SK-N-SH (cell line): ENCODE data around the gene GPR18. TPM values are rescaled to one million over a fixed set of nuclear protein-coding genes. Genes with fewer than 3 reads are reported as not detected.

ENCODE experiments used
- CTCF ChIA-PET: fragments of 300-600, 350-600 bp; formaldehyde crosslinking; extraction: SDS; loops from one replicate; lab custom pipeline; 2021; lab: Yijun Ruan, JAX
- POLR2A ChIA-PET: fragments of 350-600 bp; sonication (Branson Sonifier 250); formaldehyde crosslinking; extraction: SDS; loops from one replicate; lab custom pipeline; 2020; ENCODE audit warnings: antibody characterized with exemption, inconsistent platforms; lab: Yijun Ruan, JAX
- DNase-seq: peaks from one replicate; pipeline ENCODE4 v3.0.0; 2012
- H2AFZ ChIP-seq: fragments of 200-600 bp; sonication (generic); 2 replicates; pipeline ENCODE4 v1.8.1; 2016; ENCODE audit warnings: antibody characterized with exemption, mild to moderate bottlenecking, low read depth
- H3F3A ChIP-seq: fragments of 200-600 bp; sonication (generic); replicated peaks from 2 replicates; pipeline ENCODE3; 2016; ENCODE audit warnings: antibody characterized with exemption, mild to moderate bottlenecking; ENCODE audit not compliant: insufficient read depth
- H3K27ac ChIP-seq, 2 experiments: fragments of 200-500 bp in 1 of 2; fragments of 200-600 bp in 1 of 2; sonication (Bioruptor generic) in 1 of 2; sonication (generic), shearing (Covaris generic) in 1 of 2; 2 replicates each; pipeline versions ENCODE4 v1.5.1 to v1.6.1; 2014 to 2016; ENCODE audit warnings: low read depth in 2 of 2, inconsistent platforms in 1 of 2, low read length in 1 of 2, mild to moderate bottlenecking in 1 of 2, mixed read lengths in 1 of 2
- H3K27me3 ChIP-seq: fragments of 200-600 bp; sonication (generic), shearing (Covaris generic); 2 replicates; pipeline ENCODE4 v1.6.1; 2016; ENCODE audit warnings: mixed run types; ENCODE audit not compliant: insufficient read depth
- H3K36me3 ChIP-seq, 2 experiments: fragments of 200-500 bp in 1 of 2; fragments of 200-600 bp in 1 of 2; sonication (Bioruptor generic) in 1 of 2; sonication (generic) in 1 of 2; replicated peaks in 1 of 2; 2 replicates each; pipeline versions ENCODE3 to v1.5.1; 2014 to 2016; ENCODE audit warnings: low read length in 1 of 2, mild to moderate bottlenecking in 1 of 2; ENCODE audit not compliant: insufficient read depth in 2 of 2, control insufficient read depth in 1 of 2
- H3K4me1 ChIP-seq, 2 experiments: fragments of 200-500 bp in 1 of 2; fragments of 200-600 bp in 1 of 2; sonication (Bioruptor generic) in 1 of 2; sonication (generic), shearing (Covaris generic) in 1 of 2; 2 replicates each; pipeline versions ENCODE4 v1.5.1 to v1.6.1; 2014 to 2016; ENCODE audit warnings: low read depth in 1 of 2, low read length in 1 of 2, mixed run types in 1 of 2; ENCODE audit not compliant: insufficient read depth in 2 of 2, control insufficient read depth in 1 of 2
- H3K4me2 ChIP-seq: fragments of 200-600 bp; sonication (generic), shearing (Covaris generic); 2 replicates; pipeline ENCODE4 v1.6.1; 2017; ENCODE audit warnings: mixed run types
- H3K4me3 ChIP-seq, 2 experiments: fragments of 200-500 bp in 1 of 2; fragments of 200-600 bp in 1 of 2; sonication (Bioruptor generic) in 1 of 2; sonication (generic), shearing (Covaris generic) in 1 of 2; 2 replicates each; pipeline versions ENCODE4 v1.5.1 to v1.8.1; 2014 to 2016; ENCODE audit warnings: low read depth in 2 of 2, inconsistent platforms in 1 of 2, low read length in 1 of 2, mild to moderate bottlenecking in 1 of 2, mixed read lengths in 1 of 2, moderate library complexity in 1 of 2
- H3K79me2 ChIP-seq: fragments of 200-600 bp; sonication (generic); 2 replicates; pipeline ENCODE4 v1.8.1; 2017; ENCODE audit warnings: mild to moderate bottlenecking; ENCODE audit not compliant: insufficient read depth
- H3K9ac ChIP-seq: fragments of 200-600 bp; sonication (generic); 2 replicates; pipeline ENCODE4 v1.6.1; 2017; ENCODE audit warnings: mixed run types
- H3K9me2 ChIP-seq: fragments of 200-600 bp; sonication (generic); 2 replicates; pipeline ENCODE4 v1.6.1; 2017; ENCODE audit warnings: mixed run types
- H3K9me3 ChIP-seq: fragments of 200-600 bp; sonication (generic); 2 replicates; pipeline ENCODE4 v1.6.1; 2017; ENCODE audit warnings: mixed run types, mild to moderate bottlenecking, moderate library complexity
- H4K20me1 ChIP-seq: fragments of 200-600 bp; sonication (generic); 2 replicates; pipeline ENCODE4 v1.6.1; 2017; ENCODE audit warnings: mild to moderate bottlenecking, mixed run types; ENCODE audit not compliant: insufficient read depth
- CTCF ChIP-seq: fragments of 200-600 bp; sonication (generic); IDR thresholded peaks from 2 replicates; pipeline ENCODE4 v1.6.1; 2017; ENCODE audit warnings: antibody characterized with exemption, mild to moderate bottlenecking, moderate library complexity
- ELF1 ChIP-seq: IDR thresholded peaks from 2 replicates; pipeline ENCODE4 v1.4.0; 2012
- FOSL2 ChIP-seq: IDR thresholded peaks from 2 replicates; pipeline ENCODE4 v1.4.0; 2012; ENCODE audit warnings: low read depth, mild to moderate bottlenecking, moderate library complexity, borderline replicate concordance
- FOXJ3 ChIP-seq: sonication (generic); formaldehyde crosslinking; IDR thresholded peaks from 2 replicates; pipeline ENCODE4 v1.5.1; 2020; ENCODE audit warnings: mild to moderate bottlenecking, missing genetic modification reagents
- JUND ChIP-seq: IDR thresholded peaks from 2 replicates; pipeline ENCODE4 v1.4.0; 2012
- MXI1 ChIP-seq: IDR thresholded peaks from 2 replicates; pipeline ENCODE4 v1.6.1; 2012; ENCODE audit warnings: mild to moderate bottlenecking, low read depth, low read length, improper control_type of control experiment
- NFIC ChIP-seq: IDR thresholded peaks from 2 replicates; pipeline ENCODE4 v1.4.0; 2012; ENCODE audit warnings: borderline replicate concordance
- POLR2AphosphoS5 ChIP-seq: IDR thresholded peaks from 2 replicates; pipeline ENCODE4 v1.6.1; 2012; ENCODE audit warnings: low read depth, low read length
- RCOR1 ChIP-seq: fragments of 150-350 bp; IDR thresholded peaks from 2 replicates; pipeline ENCODE4 v1.6.1; 2017; ENCODE audit warnings: antibody characterized with exemption, low read length
- RFX5 ChIP-seq: IDR thresholded peaks from 2 replicates; pipeline ENCODE4 v1.6.1; 2012; ENCODE audit warnings: mild to moderate bottlenecking, improper control_type of control experiment, low read length
- SMC3 ChIP-seq: IDR thresholded peaks from 2 replicates; pipeline ENCODE4 v1.6.1; 2012; ENCODE audit warnings: low read depth, low read length, improper control_type of control experiment
- TAF1 ChIP-seq: IDR thresholded peaks from 2 replicates; pipeline ENCODE4 v1.6.1; 2012; ENCODE audit warnings: low read depth, mild to moderate bottlenecking, low read length, moderate library complexity, borderline replicate concordance
- TCF12 ChIP-seq: IDR thresholded peaks from 2 replicates; pipeline ENCODE4 v1.4.0; 2012
- USF2 ChIP-seq: fragments of 150-350 bp; IDR thresholded peaks from 2 replicates; pipeline ENCODE4 v1.6.1; 2017; ENCODE audit warnings: antibody characterized with exemption, low read length, low read depth, borderline replicate concordance
- WGBS: methylation state at CpG from one replicate; pipeline ENCODE4 v1.1.6; 2017; ENCODE audit warnings: low lambda C conversion rate; 5-methylcytosine and 5-hydroxymethylcytosine counted together
- polyA plus RNA-seq, 3 experiments: library from polyadenylated mRNA; depleted of rRNA; stranded (reverse); fragments of >200 nt; gene quantifications; 2 replicates each; pipeline ENCODE4 v1.2.3, GENCODE V29; 2012
- TF ChIP-seq, protein P1 (sequence below): IDR thresholded peaks from 2 replicates; pipeline ENCODE4 v1.4.0; 2012; ENCODE audit warnings: low read depth, borderline replicate concordance
- TF ChIP-seq, protein P2 (sequence below): IDR thresholded peaks from 2 replicates; pipeline ENCODE4 v1.4.0; 2012; ENCODE audit warnings: low read depth
- TF ChIP-seq, protein P3 (sequence below): IDR thresholded peaks from 2 replicates; pipeline ENCODE4 v1.4.0; 2012; ENCODE audit warnings: low read depth, borderline replicate concordance

Gene GPR18
- polyA plus RNA-seq, 1 of the 3 experiments (the other 2 are of a cell fraction): not detected

- H3K4me1 ChIP-seq: peaks cover 16 to 21% of the 10 kb centered on the region in 2 experiments
- no peak for DNase-seq
- H3K36me3 ChIP-seq: peaks cover 0 to 5% of the 10 kb centered on the region in 2 experiments
- POLR2A ChIA-PET: no interaction called here
- no peak for TF ChIP-seq USF2
- TF ChIP-seq, protein P1, sequence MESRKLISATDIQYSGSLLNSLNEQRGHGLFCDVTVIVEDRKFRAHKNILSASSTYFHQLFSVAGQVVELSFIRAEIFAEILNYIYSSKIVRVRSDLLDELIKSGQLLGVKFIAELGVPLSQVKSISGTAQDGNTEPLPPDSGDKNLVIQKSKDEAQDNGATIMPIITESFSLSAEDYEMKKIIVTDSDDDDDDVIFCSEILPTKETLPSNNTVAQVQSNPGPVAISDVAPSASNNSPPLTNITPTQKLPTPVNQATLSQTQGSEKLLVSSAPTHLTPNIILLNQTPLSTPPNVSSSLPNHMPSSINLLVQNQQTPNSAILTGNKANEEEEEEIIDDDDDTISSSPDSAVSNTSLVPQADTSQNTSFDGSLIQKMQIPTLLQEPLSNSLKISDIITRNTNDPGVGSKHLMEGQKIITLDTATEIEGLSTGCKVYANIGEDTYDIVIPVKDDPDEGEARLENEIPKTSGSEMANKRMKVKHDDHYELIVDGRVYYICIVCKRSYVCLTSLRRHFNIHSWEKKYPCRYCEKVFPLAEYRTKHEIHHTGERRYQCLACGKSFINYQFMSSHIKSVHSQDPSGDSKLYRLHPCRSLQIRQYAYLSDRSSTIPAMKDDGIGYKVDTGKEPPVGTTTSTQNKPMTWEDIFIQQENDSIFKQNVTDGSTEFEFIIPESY: no peak
- TF ChIP-seq, protein P2, sequence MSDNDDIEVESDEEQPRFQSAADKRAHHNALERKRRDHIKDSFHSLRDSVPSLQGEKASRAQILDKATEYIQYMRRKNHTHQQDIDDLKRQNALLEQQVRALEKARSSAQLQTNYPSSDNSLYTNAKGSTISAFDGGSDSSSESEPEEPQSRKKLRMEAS: no peak
- no peak for TF ChIP-seq FOXJ3 (CRISPR knock-in tag)
- TF ChIP-seq JUND: no peak
- TF ChIP-seq TAF1: no peak
- no peak for TF ChIP-seq RFX5
- TF ChIP-seq RCOR1: no peak
- no peak for TF ChIP-seq ELF1
- no peak for TF ChIP-seq SMC3
- no peak for TF ChIP-seq FOSL2
- H3K9ac ChIP-seq: no peak overlapping the region
- H3F3A ChIP-seq: peaks cover 22% of the 10 kb centered on the region
- no peak overlapping the region; a peak in 1 of 4 replicates for H3K27ac ChIP-seq
- no peak overlapping the region for H2AFZ ChIP-seq
- WGBS: 93% methylated on average over 8 of the region's 8 CpGs
- no peaks in the 10 kb centered on the region for H3K9me3 ChIP-seq
- H3K4me2 ChIP-seq: no peak overlapping the region
- no peak overlapping the region for H3K4me3 ChIP-seq
- H3K9me2 ChIP-seq: no peaks in the 10 kb centered on the region
- CTCF ChIA-PET: interaction anchor here (1.5 to 1.8 kb wide), 2 partner anchors 129 to 131 kb away, joined by 5 read pairs; no protein-coding TSS in a partner anchor
- H4K20me1 ChIP-seq: 0 out of 2 replicates have a peak, but pooled peaks cover 5% of the 10 kb centered on the region
- H3K79me2 ChIP-seq: peaks cover 6% of the 10 kb centered on the region; the same call in 1 of the 2 replicates
- no peaks in the 10 kb centered on the region for H3K27me3 ChIP-seq
Observed at GRCh38 chr13:99305566-99305965, 47.4 kb upstream of the GPR18 start.

GRCh38 chr13:99305158-99305557 is 47.0 kb upstream of the GPR18 start:
- Histone ChIP-seq H3K4me2 (no peak overlapping the region), H3K36me3 (peaks cover 0 to 5% of the 10 kb centered on the region in 2 experiments), H3K9ac (no peak overlapping the region), H3K79me2 (peaks cover 6% of the 10 kb centered on the region; the same call in 1 of the 2 replicates), H3F3A (peaks cover 18% of the 10 kb centered on the region)
- CTCF ChIA-PET: interaction anchor here (1.5 to 1.8 kb wide), 2 partner anchors 128 to 132 kb away, joined by 5 read pairs; no protein-coding TSS in a partner anchor
- TF ChIP-seq, protein P2: no peak
- no peak for TF ChIP-seq FOSL2
- TF ChIP-seq, protein P3, sequence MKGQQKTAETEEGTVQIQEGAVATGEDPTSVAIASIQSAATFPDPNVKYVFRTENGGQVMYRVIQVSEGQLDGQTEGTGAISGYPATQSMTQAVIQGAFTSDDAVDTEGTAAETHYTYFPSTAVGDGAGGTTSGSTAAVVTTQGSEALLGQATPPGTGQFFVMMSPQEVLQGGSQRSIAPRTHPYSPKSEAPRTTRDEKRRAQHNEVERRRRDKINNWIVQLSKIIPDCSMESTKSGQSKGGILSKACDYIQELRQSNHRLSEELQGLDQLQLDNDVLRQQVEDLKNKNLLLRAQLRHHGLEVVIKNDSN: no peak
- no peak for TF ChIP-seq MXI1
- no peak for TF ChIP-seq TCF12
- TF ChIP-seq SMC3: no peak
- TF ChIP-seq RCOR1: no peak
- TF ChIP-seq, protein P1: no peak
- no peak for TF ChIP-seq POLR2AphosphoS5
- no peak for TF ChIP-seq CTCF
- no peak for TF ChIP-seq NFIC
- TF ChIP-seq RFX5: no peak
- TF ChIP-seq, all 33 proteins: peak for 0
- 95% methylated on average over 5 of the region's 5 CpGs for whole genome bisulfite sequencing
- 0 out of 2 replicates have a peak, but pooled peaks cover 5% of the 10 kb centered on the region for H4K20me1 ChIP-seq
- no peak for DNase-seq
- H3K27me3 ChIP-seq: no peaks in the 10 kb centered on the region
- POLR2A ChIA-PET: no interaction called here
- H3K4me1 ChIP-seq: peaks cover 14 to 18% of the 10 kb centered on the region in 2 experiments; a peak in 3 of 4 replicates
- no peaks in the 10 kb centered on the region for H3K9me2 ChIP-seq
- no peak overlapping the region; a peak in 1 of 4 replicates for H3K27ac ChIP-seq
- no peak overlapping the region for H2AFZ ChIP-seq
- H3K9me3 ChIP-seq: no peaks in the 10 kb centered on the region
- no peak overlapping the region for H3K4me3 ChIP-seq
